GM11168 (cell line): ENCODE results near the gene GPC5.

ENCODE experiments used
- in situ Hi-C: fragments of 300-500 bp; cut with MboI; formaldehyde crosslinking; loops from one replicate; pipeline ENCODE4 v1.12.0; 2022; ENCODE audit warnings: low sequenced_read_pairs; ENCODE audit not compliant: unreplicated experiment

The GPC5 gene

DNA sequence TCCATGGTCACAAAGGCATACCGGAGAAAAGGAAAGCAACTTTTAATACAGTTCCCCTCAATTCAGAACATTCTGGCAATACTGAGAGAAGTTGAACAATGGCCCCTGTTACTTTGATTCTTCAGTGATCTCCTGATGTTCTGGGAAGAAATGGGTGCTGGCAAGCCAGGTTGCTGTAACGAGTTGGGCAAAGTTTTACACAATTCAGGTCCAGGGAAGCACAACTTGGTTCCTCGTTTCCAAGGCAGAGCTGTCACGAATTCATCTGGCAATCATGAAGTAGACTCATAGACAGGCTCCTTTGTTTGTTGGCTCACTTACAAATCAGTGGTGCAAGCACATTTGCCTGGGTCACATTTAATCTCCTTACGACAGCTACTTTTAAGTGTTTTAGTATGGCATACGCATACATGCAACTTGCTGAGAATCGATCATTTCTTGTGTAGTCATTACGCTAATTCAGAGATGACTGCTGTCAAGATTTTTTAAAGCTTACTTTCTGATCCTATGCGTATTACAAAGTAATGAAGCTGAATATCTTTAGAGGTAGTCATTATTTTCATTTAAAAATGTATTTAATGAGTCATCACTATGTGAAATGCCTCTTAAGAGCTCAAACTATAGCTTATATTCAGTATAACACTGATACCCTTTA, 174.7 kb downstream of the GPC5 start:
- in situ Hi-C loops, result no loop called here

DNA sequence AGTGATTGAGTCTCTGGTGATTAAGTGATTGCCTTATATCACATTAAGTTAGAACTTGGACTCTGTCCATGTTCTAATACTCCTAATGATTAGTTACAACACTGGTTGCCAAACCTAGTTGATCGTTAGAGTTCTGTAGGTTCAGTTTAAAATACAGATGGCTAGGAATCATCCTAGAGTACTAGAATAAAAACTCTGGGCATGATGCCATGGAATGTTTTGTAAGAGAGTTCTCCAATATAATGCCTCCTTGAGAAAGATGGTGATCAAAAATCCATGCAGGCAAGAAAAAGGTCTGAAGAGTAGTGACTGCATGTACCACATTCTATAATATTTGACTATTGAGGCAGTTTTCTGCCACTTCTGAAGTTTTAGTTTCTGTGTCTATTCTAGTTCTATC, 176.3 kb downstream of the GPC5 start:
- in situ Hi-C loops, result no loop called here

- in situ Hi-C loops, result no loop called here
These were observed 178.2 kb downstream of the GPC5 start for GRCh38 chr13:91576590-91576989.

DNA sequence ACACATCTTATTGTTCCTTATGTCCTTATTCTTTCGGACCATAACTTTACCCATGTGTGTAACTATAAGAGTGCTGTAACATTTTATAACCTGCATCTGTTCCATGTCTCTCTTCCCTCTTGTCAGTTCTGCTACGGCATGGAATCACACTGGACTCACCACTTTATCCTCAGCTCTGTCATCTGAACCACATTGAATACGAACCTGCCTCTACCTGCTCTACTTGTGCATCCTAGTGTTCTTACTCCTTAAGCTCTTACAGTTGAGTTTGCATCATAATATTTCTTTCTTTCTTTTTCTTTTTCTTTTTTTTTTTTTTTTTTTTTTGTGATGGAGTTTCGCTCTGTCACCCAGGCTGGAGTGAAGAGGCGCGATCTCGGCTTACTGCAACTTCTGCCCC, 180.9 kb downstream of the GPC5 start:
- in situ Hi-C loops, result no loop called here

DNA sequence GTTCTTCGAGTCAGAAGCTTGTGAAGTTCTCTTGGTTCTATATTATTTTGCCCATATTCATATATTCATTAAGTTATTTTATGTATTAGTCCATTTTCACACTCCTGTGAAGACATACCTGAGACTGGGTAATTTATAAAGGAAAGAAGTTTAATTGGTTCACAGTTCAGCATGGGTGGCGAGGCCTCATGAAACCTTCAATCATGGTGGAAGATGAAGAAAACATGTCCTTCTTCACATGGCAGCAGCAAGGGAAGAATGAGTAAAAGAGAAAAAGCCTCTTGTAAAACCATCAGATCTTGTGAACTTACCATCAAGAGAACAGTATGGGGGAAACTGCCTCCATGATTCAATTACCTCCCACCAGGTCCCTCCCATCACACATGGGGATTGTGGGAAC, 182.3 kb downstream of the GPC5 start:
- in situ Hi-C loops, result no loop called here

DNA sequence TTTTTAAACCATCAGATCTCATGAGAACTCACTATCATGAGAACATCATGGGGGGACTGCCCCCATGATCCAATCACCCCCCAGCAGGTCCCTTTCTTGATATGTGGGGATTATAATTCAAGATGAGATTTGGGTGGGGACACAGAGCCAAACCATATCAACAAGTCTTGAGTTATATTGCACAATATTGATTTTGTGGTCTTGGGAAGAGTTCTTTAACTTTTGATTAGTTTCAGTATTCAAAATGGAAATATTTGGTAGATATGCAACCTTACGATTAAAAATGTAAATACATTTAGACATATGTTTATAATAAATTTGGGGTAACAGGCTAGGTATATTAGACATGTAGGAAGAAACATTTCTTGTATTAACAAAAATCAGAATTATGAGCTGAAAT, 188.2 kb downstream of the GPC5 start:
- in situ Hi-C loops, result no loop called here

DNA sequence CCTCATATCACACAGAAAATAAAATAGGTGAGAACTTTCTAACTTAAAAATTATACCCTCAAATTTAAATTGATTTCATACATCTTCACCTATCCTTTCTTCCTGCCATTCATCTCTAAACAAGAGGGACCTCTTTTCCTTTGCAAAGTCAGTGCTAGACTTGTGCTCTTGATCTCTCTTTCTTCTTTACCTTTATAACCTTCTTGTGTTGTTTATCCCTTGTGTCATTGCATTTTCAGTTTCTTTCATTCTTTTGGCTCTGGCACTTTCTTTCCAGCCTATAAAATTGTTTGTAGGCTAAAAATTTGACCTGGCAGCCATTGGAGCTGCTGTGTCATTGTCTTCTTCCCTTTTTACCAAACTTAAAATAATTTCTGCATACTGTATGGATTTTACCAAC, 190.1 kb downstream of the GPC5 start:
- in situ Hi-C loops, result no loop called here

GRCh38 chr13:91592056-91593014, 193.9 kb downstream of the GPC5 start:
- in situ Hi-C loops, result no loop called here

- in situ Hi-C loops, result no loop called here
These were observed 195.0 kb downstream of the GPC5 start for GRCh38 chr13:91593456-91593855.

DNA sequence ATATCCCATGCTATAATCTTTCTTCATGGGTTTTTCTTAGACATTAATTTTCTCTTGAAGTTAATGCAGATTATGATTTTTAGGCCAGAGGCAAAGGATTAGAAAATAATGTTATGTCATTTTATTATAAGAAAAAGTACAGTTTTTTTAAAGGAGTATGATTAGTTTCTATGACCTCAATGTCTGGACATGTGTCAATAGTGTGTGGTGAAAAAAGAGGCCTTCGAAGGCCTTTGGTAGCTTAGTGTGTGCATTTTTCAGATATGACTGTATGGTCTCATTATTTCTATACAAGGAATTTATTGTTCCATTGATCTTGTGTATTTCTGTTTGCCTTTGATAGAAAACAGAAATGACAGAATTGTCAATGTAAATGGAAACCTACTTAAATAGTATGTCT, 195.6 kb downstream of the GPC5 start:
- in situ Hi-C loops, result no loop called here

GRCh38 chr13:91595677-91596076, 197.3 kb downstream of the GPC5 start:
- in situ Hi-C loops, result no loop called here

GRCh38 chr13:91596842-91597241, 198.4 kb downstream of the GPC5 start:
- in situ Hi-C loops, result no loop called here

DNA sequence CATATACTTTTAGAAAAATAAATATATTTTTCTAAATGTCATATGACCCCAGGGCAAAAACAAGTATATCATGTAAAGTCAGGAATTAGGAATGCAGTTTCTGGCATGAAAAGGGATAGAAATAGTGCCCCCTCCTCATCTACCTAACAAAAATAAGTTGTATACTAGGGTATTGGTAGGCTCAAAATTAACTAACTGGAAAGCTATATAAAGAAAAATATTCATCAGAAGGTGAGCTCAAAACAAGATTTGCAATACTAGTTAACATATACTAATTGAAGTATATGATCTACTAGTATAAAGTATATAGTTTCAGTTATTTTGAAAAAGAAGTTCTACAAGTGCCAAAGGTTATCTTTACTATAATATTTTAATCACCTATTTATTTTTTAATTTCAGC, 200.2 kb downstream of the GPC5 start:
- in situ Hi-C loops, result no loop called here

- in situ Hi-C loops, result no loop called here
These were observed 202.9 kb downstream of the GPC5 start for GRCh38 chr13:91601273-91601672.

DNA sequence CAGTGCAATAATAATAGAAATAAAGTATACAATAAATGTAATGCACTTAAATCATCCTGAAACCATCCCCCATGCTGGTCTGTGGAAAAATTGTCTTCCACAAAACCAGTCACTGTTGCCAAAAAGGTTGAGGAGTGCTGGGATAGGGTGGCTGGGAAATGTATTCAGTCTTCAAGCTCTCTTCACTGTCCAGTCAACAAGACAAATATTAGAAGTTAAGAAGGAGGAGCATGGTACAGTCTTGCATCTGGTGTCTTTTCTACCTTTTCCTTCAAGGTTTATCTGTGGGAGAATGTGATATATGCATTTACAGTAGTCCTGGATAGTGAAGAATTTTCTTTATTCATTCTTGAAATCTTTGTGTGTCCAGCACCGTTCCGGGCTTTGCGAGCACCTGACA, 203.4 kb downstream of the GPC5 start:
- in situ Hi-C loops, result no loop called here

DNA sequence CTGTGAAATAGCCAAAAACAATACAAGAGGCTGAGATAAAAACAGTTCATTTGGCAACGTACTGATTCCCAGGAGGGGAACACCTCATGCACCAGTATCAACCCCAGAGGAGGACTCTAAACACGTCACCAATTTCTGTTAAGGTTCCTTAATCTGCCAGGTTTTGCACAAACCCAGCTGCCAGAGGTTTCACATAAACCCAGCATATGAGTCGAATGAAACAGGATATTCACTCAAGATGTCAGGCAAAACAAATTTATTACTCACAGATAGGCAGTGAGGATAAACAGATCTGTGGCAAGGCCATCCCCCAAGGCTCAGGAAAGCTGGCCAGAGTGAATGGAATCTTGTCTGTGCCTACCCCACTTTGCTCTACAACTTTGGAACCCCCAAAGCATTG, 210.9 kb downstream of the GPC5 start:
- in situ Hi-C loops, result no loop called here

GRCh38 chr13:91618315-91618714, 219.9 kb downstream of the GPC5 start:
- in situ Hi-C loops, result no loop called here

DNA sequence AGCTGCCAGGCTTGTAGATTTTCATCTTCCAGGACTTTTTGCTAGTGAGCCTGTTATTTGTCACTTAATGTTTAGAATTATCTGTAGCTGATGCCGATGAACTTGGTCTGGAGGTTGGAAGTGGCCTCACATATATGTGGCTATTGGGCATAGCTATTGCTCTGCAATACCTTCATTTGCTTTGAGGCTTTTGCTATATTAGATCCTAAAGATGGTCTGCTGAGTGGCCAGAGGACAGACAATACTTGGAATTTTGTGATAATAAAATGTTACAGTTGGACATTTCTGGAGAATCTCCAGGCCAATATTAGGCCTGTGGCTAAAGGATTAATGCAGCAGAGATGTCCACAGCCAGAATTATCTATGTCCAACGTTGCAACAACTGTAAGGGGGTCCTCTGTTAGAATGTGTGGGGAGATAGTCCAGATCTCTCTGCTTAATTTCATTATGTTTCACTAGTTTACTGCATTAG, 222.3 kb downstream of the GPC5 start:
- in situ Hi-C loops, result no loop called here

- in situ Hi-C loops, result no loop called here
These were observed 222.7 kb downstream of the GPC5 start for GRCh38 chr13:91621161-91621560.

- in situ Hi-C loops, result no loop called here
These were observed 223.5 kb downstream of the GPC5 start for GRCh38 chr13:91621963-91622362.

DNA sequence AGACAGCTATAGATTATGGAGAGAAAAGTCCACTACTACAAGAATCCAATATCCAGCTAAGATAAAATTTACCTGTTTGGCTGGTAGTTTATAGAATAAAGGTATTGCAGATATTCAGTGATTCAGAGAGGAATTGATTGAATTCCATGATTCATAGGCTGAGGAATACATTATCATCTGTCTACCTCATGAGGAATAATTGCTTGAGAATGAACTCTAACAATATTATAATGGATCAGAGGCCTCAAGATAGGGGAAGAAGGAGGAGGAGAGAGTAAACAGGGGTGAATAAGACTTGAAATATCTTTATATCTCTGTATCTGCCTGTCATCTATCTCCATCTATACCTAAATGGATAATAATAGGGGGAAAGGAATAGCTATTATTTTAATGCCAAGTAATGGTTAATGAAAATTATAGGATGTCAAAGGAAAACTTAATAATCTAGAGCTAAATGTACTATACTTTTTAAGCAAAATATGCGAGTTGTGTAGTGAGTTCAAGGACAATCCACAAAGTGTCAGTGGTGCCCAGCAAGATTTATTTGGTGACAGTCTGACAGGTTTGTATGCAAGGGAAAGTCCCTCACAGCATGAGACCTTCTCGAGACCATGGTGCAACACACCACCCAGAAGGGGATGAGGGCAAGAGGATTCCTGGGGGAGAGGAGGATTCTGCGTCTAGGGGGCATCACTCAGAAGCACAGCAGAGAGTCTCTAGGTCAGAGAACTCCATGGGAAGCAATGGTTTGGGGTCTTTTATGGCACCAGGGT, 224.5 kb downstream of the GPC5 start:
- in situ Hi-C loops, result no loop called here
